CD14-positive monocyte (primary cell): ENCODE data around the gene RWDD4. TPM values are rescaled to one million over a fixed set of nuclear protein-coding genes. Genes with fewer than 3 reads are reported as not detected.

Source experiments
- DNase-seq, 3 donors: peaks; one replicate each; pipeline ENCODE4 v3.0.0-alpha.2; 2011 to 2022
- H2AFZ ChIP-seq: 2 replicates; pipeline ENCODE4 v1.6.0; 2012; ENCODE audit warnings: mild to moderate bottlenecking, low read depth, low read length, inconsistent platforms; ENCODE audit not compliant: insufficient read depth, poor library complexity, severe bottlenecking
- H3K27ac ChIP-seq, 2 donors: 1 replicate in 1 of 2; 2 replicates in 1 of 2; pipeline ENCODE4 v1.5.1; 2012 to 2013; ENCODE audit warnings: low read length in 2 of 2, control low read depth in 1 of 2, inconsistent platforms in 1 of 2, low read depth in 1 of 2, mild to moderate bottlenecking in 1 of 2
- H3K27me3 ChIP-seq, 2 donors: one replicate each; pipeline versions ENCODE4 v1.6.0 to v1.6.1; 2011 to 2013; ENCODE audit warnings: low read length in 2 of 2; ENCODE audit not compliant: control insufficient read depth in 2 of 2, insufficient read depth in 2 of 2
- H3K36me3 ChIP-seq, 2 donors: replicated peaks in 1 of 2; 1 replicate in 1 of 2; 2 replicates in 1 of 2; pipeline versions ENCODE4 v1.5.1 to v1.6.1; 2012 to 2013; ENCODE audit warnings: low read length in 2 of 2, control low read depth in 1 of 2, inconsistent platforms in 1 of 2, mild to moderate bottlenecking in 1 of 2; ENCODE audit not compliant: insufficient read depth in 2 of 2, control insufficient read depth in 1 of 2
- H3K4me1 ChIP-seq, 2 donors: 1 replicate in 1 of 2; 2 replicates in 1 of 2; pipeline versions ENCODE4 v1.5.1 to v1.6.1; 2012 to 2013; ENCODE audit warnings: low read length in 2 of 2, control low read depth in 1 of 2, inconsistent platforms in 1 of 2, mild to moderate bottlenecking in 1 of 2, moderate library complexity in 1 of 2; ENCODE audit not compliant: insufficient read depth in 2 of 2, control insufficient read depth in 1 of 2
- H3K4me2 ChIP-seq: replicated peaks from 2 replicates; pipeline ENCODE3; 2012; ENCODE audit warnings: low read length, moderate library complexity, mild to moderate bottlenecking; ENCODE audit not compliant: poor library complexity, severe bottlenecking; ENCODE audit errors: extremely low read depth
- H3K4me3 ChIP-seq, 3 experiments: fragments of 200-600 bp in 1 of 3; sonication (generic) in 1 of 3; replicated peaks in 1 of 3; 1 replicate in 2 of 3; 2 replicates in 1 of 3; pipeline ENCODE4 v1.5.1; 2011 to 2013; ENCODE audit warnings: low read length in 3 of 3, mild to moderate bottlenecking in 3 of 3, control low read depth in 2 of 3, low read depth in 2 of 3, inconsistent platforms in 1 of 3, moderate library complexity in 1 of 3
- H3K79me2 ChIP-seq: 2 replicates; pipeline ENCODE4 v1.6.0; 2012; ENCODE audit warnings: mild to moderate bottlenecking, control low read depth, inconsistent platforms, low read length, moderate library complexity; ENCODE audit not compliant: insufficient read depth
- H3K9ac ChIP-seq: 2 replicates; pipeline ENCODE4 v1.6.0; 2017; ENCODE audit warnings: low read length, mild to moderate bottlenecking; ENCODE audit not compliant: insufficient read depth, poor library complexity, severe bottlenecking
- H3K9me3 ChIP-seq, 2 donors: replicated peaks in 1 of 2; 1 replicate in 1 of 2; 2 replicates in 1 of 2; pipeline versions ENCODE4 v1.5.1 to v1.6.1; 2012 to 2013; ENCODE audit warnings: low read length in 2 of 2, control low read depth in 1 of 2; ENCODE audit not compliant: control insufficient read depth in 1 of 2, insufficient read depth in 1 of 2
- H4K20me1 ChIP-seq: 2 replicates; pipeline ENCODE4 v1.6.0; 2012; ENCODE audit warnings: mild to moderate bottlenecking, low read length, control low read depth, moderate library complexity; ENCODE audit not compliant: insufficient read depth
- H3K27ac Mint-ChIP-seq, 7 donors: one replicate each; pipeline ENCODE4 v1.8.0; 2020; ENCODE audit warnings: mild to moderate bottlenecking in 7 of 7, mixed read lengths in 7 of 7, moderate library complexity in 6 of 7, inconsistent platforms in 2 of 7
- H3K27me3 Mint-ChIP-seq, 3 donors: one replicate each; pipeline ENCODE4 v1.8.0; 2021 to 2022; ENCODE audit warnings: low read depth in 3 of 3, mild to moderate bottlenecking in 3 of 3, mixed read lengths in 3 of 3, moderate library complexity in 3 of 3, inconsistent platforms in 1 of 3
- H3K36me3 Mint-ChIP-seq, 2 donors: one replicate each; pipeline ENCODE4 v1.8.0; 2020; ENCODE audit warnings: mixed read lengths in 2 of 2, inconsistent platforms in 1 of 2, mild to moderate bottlenecking in 1 of 2
- H3K4me1 Mint-ChIP-seq: one replicate; pipeline ENCODE4 v1.8.0; 2020; ENCODE audit warnings: mild to moderate bottlenecking, mixed read lengths
- H3K4me3 Mint-ChIP-seq, 2 donors: one replicate each; pipeline ENCODE4 v1.8.0; 2020; ENCODE audit warnings: mild to moderate bottlenecking in 2 of 2, mixed read lengths in 2 of 2, moderate library complexity in 1 of 2
- H3K9me3 Mint-ChIP-seq, 7 donors: one replicate each; pipeline ENCODE4 v1.8.0; 2020 to 2022; ENCODE audit warnings: mixed read lengths in 7 of 7, mild to moderate bottlenecking in 6 of 7, moderate library complexity in 6 of 7, inconsistent platforms in 2 of 7
- CTCF ChIP-seq: fragments of 200-600 bp; IDR thresholded peaks from one replicate; pipeline ENCODE4 v1.8.0; 2022; ENCODE audit warnings: antibody characterized with exemption, mild to moderate bottlenecking
- whole genome bisulfite sequencing: methylation state at CpG from one replicate; pipeline ENCODE4 v1.1.5; 2013; ENCODE audit warnings: missing lambda C conversion rate; ENCODE audit not compliant: insufficient coverage; 5-methylcytosine and 5-hydroxymethylcytosine counted together
- intact Hi-C, 2 donors: fragments of 100-400 bp; cut with micrococcal nuclease; formaldehyde crosslinking; loops; one replicate each; pipeline versions ENCODE4 v1.15.0 to v1.15.1; 2023
- polyA plus RNA-seq, 3 donors: library from polyadenylated mRNA; depleted of rRNA in 1 of 3; unstranded in 2 of 3; stranded (reverse) in 1 of 3; fragments of 300-500 nt in 2 of 3; fragments of >200 nt in 1 of 3; fragmentation: Illumina TruSeq in 2 of 3; gene quantifications; 1 replicate in 2 of 3; 2 replicates in 1 of 3; pipeline ENCODE4 v1.2.3, GENCODE V29; 2012 to 2021

The RWDD4 gene
- polyA plus RNA-seq, 3 donors = 4.4 to 21.2 (median 16.5) TPM

DNA sequence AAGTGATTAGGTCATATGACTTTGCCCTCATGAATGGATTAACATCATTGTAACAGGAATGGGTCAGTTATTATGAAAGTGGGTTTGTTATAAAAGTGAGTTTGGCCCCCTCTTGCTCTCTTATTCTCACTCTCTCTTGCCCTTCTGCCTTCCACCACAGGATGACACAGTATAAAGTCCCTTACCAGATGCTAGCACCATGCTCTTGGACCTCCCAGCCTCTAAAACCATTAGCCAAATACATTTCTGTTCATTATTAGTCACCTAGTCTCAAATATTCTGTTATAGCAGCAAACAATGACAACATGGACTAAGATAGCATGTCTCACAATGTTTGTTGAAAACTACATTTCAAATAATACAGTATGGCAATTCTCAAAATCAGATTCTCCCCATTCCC is 59.7 kb downstream of the RWDD4 start:
- no peak overlapping the region for H3K4me3 Mint-ChIP-seq
- H3K27me3 ChIP-seq = no peaks in the 10 kb centered on the region
- H3K36me3 Mint-ChIP-seq = no peaks in the 10 kb centered on the region
- no peaks in the 10 kb centered on the region for H3K9me3 ChIP-seq
- peaks cover 0 to 2% (median 0%) of the 10 kb centered on the region in 3 donors for H3K27me3 Mint-ChIP-seq
- H4K20me1 ChIP-seq = no peaks in the 10 kb centered on the region
- no peak overlapping the region for H3K4me2 ChIP-seq
- H3K27ac Mint-ChIP-seq = no peak overlapping the region
- no peak overlapping the region for H3K27ac ChIP-seq
- no peak overlapping the region for H3K4me3 ChIP-seq
- H3K9ac ChIP-seq = no peak overlapping the region
- no peaks in the 10 kb centered on the region for H3K79me2 ChIP-seq
- H3K36me3 ChIP-seq = no peaks in the 10 kb centered on the region
- TF ChIP-seq CTCF = no peak
- no peaks in the 10 kb centered on the region for H3K4me1 Mint-ChIP-seq
- H3K4me1 ChIP-seq = no peaks in the 10 kb centered on the region
- no peak overlapping the region for H2AFZ ChIP-seq
- no peak for DNase-seq
- H3K9me3 Mint-ChIP-seq = peaks cover 0 to 3% (median 0%) of the 10 kb centered on the region in 7 donors
- intact Hi-C loops = no loop called here

- no peak for TF ChIP-seq CTCF
- Histone ChIP-seq H3K9ac (no peak overlapping the region), H3K4me2 (no peak overlapping the region), H3K27me3 (no peaks in the 10 kb centered on the region), H3K79me2 (no peaks in the 10 kb centered on the region), H4K20me1 (no peaks in the 10 kb centered on the region), H3K36me3 (no peaks in the 10 kb centered on the region), H3K27ac (no peak overlapping the region), H3K9me3 (no peaks in the 10 kb centered on the region), H2AFZ (no peak overlapping the region), H3K4me3 (no peak overlapping the region), H3K4me1 (no peaks in the 10 kb centered on the region)
- peaks cover 0 to 7% (median 2%) of the 10 kb centered on the region in 7 donors for H3K9me3 Mint-ChIP-seq
- no peak overlapping the region for H3K4me3 Mint-ChIP-seq
- H3K4me1 Mint-ChIP-seq = no peaks in the 10 kb centered on the region
- 100% methylated on average over 1 of the region's 2 CpGs for WGBS
- peaks cover 0 to 1% (median 0%) of the 10 kb centered on the region in 3 donors for H3K27me3 Mint-ChIP-seq
- no peaks in the 10 kb centered on the region for H3K36me3 Mint-ChIP-seq
- H3K27ac Mint-ChIP-seq = no peak overlapping the region
- intact Hi-C loops = no loop called here
- DNase-seq = no peak
These were observed 62.8 kb downstream of the RWDD4 start for GRCh38 chr4:183596067-183596757.
